ENCODE results near the gene MRTO4.
"Not testable (repeated sequence)": the region's sequence is repeated elsewhere in the genome, so short reads cannot be mapped to it uniquely, and the experiment has no call there.

The MRTO4 gene

DNA sequence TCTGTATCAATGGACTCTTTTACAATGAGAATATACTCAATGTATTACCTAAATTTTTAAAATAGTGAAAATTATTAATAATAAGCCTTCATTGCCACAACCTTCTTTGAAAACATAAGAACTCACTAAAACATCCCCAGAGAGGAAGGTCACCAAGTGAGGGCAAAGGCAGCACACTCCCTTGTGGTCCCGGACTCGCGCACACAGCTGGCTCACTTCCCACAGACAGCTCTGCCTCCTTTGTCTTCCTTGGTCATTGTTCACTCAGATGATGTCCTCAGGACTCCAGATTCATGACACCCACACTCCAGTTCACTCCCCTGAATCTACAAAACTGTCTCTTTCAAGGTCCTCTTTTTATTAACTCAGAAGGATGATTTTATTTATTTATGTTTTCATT is 22.4 kb upstream of the MRTO4 start:
- DNase-seq, result no peak
- TF ChIP-seq, protein P1, sequence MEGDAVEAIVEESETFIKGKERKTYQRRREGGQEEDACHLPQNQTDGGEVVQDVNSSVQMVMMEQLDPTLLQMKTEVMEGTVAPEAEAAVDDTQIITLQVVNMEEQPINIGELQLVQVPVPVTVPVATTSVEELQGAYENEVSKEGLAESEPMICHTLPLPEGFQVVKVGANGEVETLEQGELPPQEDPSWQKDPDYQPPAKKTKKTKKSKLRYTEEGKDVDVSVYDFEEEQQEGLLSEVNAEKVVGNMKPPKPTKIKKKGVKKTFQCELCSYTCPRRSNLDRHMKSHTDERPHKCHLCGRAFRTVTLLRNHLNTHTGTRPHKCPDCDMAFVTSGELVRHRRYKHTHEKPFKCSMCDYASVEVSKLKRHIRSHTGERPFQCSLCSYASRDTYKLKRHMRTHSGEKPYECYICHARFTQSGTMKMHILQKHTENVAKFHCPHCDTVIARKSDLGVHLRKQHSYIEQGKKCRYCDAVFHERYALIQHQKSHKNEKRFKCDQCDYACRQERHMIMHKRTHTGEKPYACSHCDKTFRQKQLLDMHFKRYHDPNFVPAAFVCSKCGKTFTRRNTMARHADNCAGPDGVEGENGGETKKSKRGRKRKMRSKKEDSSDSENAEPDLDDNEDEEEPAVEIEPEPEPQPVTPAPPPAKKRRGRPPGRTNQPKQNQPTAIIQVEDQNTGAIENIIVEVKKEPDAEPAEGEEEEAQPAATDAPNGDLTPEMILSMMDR (IDR thresholded peaks at IDR 0.05; ENCODE audit: low read length), result no peak
- TF ChIP-seq EZH2phosphoT487 (IDR thresholded peaks at IDR 0.05; ENCODE audit: low read length) (no peak), EZH2 (optimal IDR thresholded peaks at IDR 0.05; ENCODE audit: low read depth, low read length) (no peak)
- H3F3A ChIP-seq (ENCODE audit: insufficient read depth, low read length), result no peaks in the 10 kb centered on the region
- H3K27me3 ChIP-seq (replicated peaks; ENCODE audit: insufficient read depth, low read length), result no peaks in the 10 kb centered on the region
- H3K9me3 ChIP-seq (replicated peaks; ENCODE audit: insufficient read depth, low read length), result no peaks in the 10 kb centered on the region
- H4K20me1 ChIP-seq (ENCODE audit: insufficient read depth, low read length), result no peaks in the 10 kb centered on the region
- H3K27ac ChIP-seq (ENCODE audit: low read length), result no peak overlapping the region
- peaks cover 12% of the 10 kb centered on the region for H3K36me3 ChIP-seq (replicated peaks; ENCODE audit: insufficient read depth, low read length)
- H3K4me3 ChIP-seq (ENCODE audit: low read length), result no peak overlapping the region
- H3K4me2 ChIP-seq (ENCODE audit: low read depth, low read length), result no peak overlapping the region
- no peaks in the 10 kb centered on the region for H3K9me2 ChIP-seq (replicated peaks; ENCODE audit: insufficient read depth, low read length)
- no peak overlapping the region for H3K9ac ChIP-seq (ENCODE audit: low read length)
- no peaks in the 10 kb centered on the region for H3K4me1 ChIP-seq (ENCODE audit: low read length)
- H3K79me2 ChIP-seq (ENCODE audit: low read length), result no peaks in the 10 kb centered on the region; the same call in 1 of the 2 replicates
- no peak overlapping the region for H2AFZ ChIP-seq (ENCODE audit: low read length)

DNA sequence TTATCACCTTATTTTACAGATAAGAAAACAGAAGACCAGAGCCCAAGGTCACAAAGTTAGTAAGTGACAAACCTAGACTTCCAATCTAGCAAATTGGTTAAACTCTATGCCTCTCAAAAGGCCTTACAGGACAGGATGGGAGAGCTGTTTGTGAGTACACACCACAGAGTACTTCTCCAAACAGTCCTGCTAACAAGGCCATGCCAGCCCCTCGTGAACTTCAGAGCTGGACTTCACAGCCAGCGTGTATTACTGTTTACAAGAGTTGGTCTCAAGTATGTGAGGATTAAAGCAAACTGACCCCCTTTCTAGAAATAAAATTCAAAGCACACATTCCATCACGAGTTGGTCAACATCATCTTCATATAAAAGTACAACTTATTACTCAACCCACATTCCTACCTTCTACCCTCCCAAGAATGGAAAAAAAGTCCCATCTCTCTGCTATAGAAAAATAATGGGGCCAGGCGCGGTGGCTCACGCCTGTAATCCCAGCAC is 21.7 kb upstream of the MRTO4 start:
- no peak for TF ChIP-seq EZH2phosphoT487 (IDR thresholded peaks at IDR 0.05; ENCODE audit: low read length)
- TF ChIP-seq EZH2 (optimal IDR thresholded peaks at IDR 0.05; ENCODE audit: low read depth, low read length), result no peak
- TF ChIP-seq, protein P1 (IDR thresholded peaks at IDR 0.05; ENCODE audit: low read length), result no peak
- Histone ChIP-seq H3K36me3 (replicated peaks; ENCODE audit: insufficient read depth, low read length) (peaks cover 12% of the 10 kb centered on the region), H3K4me3 (ENCODE audit: low read length) (no peak overlapping the region)

DNA sequence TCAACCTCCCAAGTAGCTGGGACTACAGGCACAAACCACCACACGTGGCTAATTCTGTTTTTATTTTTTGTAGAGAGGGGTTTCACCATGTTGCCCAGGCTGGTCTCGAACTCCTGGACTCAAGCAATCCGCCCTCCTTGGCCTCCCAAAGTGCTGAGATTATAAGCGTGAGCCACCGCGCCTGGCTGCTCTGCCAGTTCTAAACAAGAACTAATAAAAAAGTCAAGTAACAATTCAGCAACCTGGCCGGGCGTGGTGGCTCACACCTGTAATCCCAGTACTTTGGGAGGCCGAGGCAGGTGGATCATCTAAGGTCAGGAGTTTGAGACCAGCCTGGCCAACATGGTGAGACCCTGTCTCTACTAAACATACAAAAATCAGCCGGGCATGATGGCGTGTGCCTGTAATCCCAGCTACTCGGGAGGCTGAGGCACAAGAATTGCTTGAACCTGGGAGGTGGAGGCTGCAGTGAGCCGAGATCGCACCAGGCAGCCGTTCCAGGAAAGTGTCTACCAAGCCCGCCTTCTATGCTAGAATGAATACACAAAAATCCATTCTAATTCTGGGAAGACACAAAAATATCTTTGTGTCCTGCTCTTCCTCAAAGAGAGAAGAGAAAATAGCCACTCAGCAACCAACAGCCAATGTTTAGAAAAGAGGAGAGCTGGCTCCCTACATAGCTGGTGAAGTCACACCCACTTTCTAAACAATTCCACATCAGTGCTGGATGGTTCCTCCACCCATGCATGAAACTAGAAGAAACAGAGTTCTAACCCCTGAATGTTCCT is 19.7 kb upstream of the MRTO4 start:
- H3K4me2 ChIP-seq (ENCODE audit: low read depth, low read length); DNase-seq; H3K36me3 ChIP-seq (replicated peaks; ENCODE audit: insufficient read depth, low read length); H3K9me2 ChIP-seq (replicated peaks; ENCODE audit: insufficient read depth, low read length); H2AFZ ChIP-seq (ENCODE audit: low read length); H3K79me2 ChIP-seq (ENCODE audit: low read length); H3F3A ChIP-seq (ENCODE audit: insufficient read depth, low read length); H3K27me3 ChIP-seq (replicated peaks; ENCODE audit: insufficient read depth, low read length); H3K27ac ChIP-seq (ENCODE audit: low read length); H3K9ac ChIP-seq (ENCODE audit: low read length); H3K4me3 ChIP-seq (ENCODE audit: low read length); H3K9me3 ChIP-seq (replicated peaks; ENCODE audit: insufficient read depth, low read length); H4K20me1 ChIP-seq (ENCODE audit: insufficient read depth, low read length); H3K4me1 ChIP-seq (ENCODE audit: low read length): not testable (repeated sequence)

More for the DNA sequence above, 21.7 kb upstream of the MRTO4 start:
- H3K9ac ChIP-seq (ENCODE audit: low read length), result no peak overlapping the region
- H3F3A ChIP-seq (ENCODE audit: insufficient read depth, low read length), result no peaks in the 10 kb centered on the region
- DNase-seq, result no peak
- H3K9me3 ChIP-seq (replicated peaks; ENCODE audit: insufficient read depth, low read length), result no peaks in the 10 kb centered on the region
- no peak overlapping the region for H3K4me2 ChIP-seq (ENCODE audit: low read depth, low read length)
- H3K27ac ChIP-seq (ENCODE audit: low read length), result no peak overlapping the region
- no peaks in the 10 kb centered on the region; the same call in 1 of the 2 replicates for H3K79me2 ChIP-seq (ENCODE audit: low read length)
- no peaks in the 10 kb centered on the region for H4K20me1 ChIP-seq (ENCODE audit: insufficient read depth, low read length)
- no peaks in the 10 kb centered on the region for H3K9me2 ChIP-seq (replicated peaks; ENCODE audit: insufficient read depth, low read length)
- H3K4me1 ChIP-seq (ENCODE audit: low read length), result no peaks in the 10 kb centered on the region
- H3K27me3 ChIP-seq (replicated peaks; ENCODE audit: insufficient read depth, low read length), result no peaks in the 10 kb centered on the region
- no peak overlapping the region for H2AFZ ChIP-seq (ENCODE audit: low read length)

DNA sequence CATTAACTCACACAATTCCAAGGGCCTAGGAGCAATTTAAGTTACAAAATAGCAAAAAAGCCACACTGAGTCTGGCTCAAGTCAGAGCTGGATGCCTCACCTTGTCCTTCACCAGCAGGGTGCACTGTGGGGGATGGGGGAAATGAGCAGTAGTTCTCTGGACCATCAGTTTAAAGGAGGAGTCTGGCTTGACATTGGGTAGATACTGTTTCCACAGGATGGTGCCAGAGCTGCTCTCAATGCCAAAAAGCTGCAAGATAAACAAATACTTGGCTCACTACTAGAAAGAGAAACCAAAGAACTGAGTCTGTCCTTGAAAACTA is 19.1 kb upstream of the MRTO4 start:
- Histone ChIP-seq H3K9me3 (replicated peaks; ENCODE audit: insufficient read depth, low read length) (no peaks in the 10 kb centered on the region), H3K9me2 (replicated peaks; ENCODE audit: insufficient read depth, low read length) (no peaks in the 10 kb centered on the region), H3K4me2 (ENCODE audit: low read depth, low read length) (no peak overlapping the region), H3K4me3 (ENCODE audit: low read length) (no peak overlapping the region), H2AFZ (ENCODE audit: low read length) (no peak overlapping the region), H3K4me1 (ENCODE audit: low read length) (no peaks in the 10 kb centered on the region), H3K36me3 (replicated peaks; ENCODE audit: insufficient read depth, low read length) (peaks cover 7% of the 10 kb centered on the region), H4K20me1 (ENCODE audit: insufficient read depth, low read length) (no peaks in the 10 kb centered on the region), H3K27ac (ENCODE audit: low read length) (no peak overlapping the region), H3K27me3 (replicated peaks; ENCODE audit: insufficient read depth, low read length) (no peaks in the 10 kb centered on the region), H3F3A (ENCODE audit: insufficient read depth, low read length) (no peaks in the 10 kb centered on the region), H3K79me2 (ENCODE audit: low read length) (no peaks in the 10 kb centered on the region; the same call in 1 of the 2 replicates), H3K9ac (ENCODE audit: low read length) (no peak overlapping the region)
- no peak for DNase-seq
- TF ChIP-seq, protein P1 (IDR thresholded peaks at IDR 0.05; ENCODE audit: low read length), result no peak
- TF ChIP-seq EZH2phosphoT487 (IDR thresholded peaks at IDR 0.05; ENCODE audit: low read length), result no peak
- TF ChIP-seq EZH2 (optimal IDR thresholded peaks at IDR 0.05; ENCODE audit: low read depth, low read length), result no peak

Measured in MM.1S (cell line).